HCT116 (cell line): ENCODE results near the gene STT3B. TPM values are rescaled to one million over a fixed set of nuclear protein-coding genes. Genes with fewer than 3 reads are reported as not detected.

Source experiments
- ATAC-seq: fragments of 200-7000 bp; cut with Tn5 transposase; 2 replicates; pipeline ENCODE4 v1.9.1; 2020; ENCODE audit warnings: mild to moderate bottlenecking, moderate library complexity
- BruUV-seq: library from RNA; stranded (reverse); fragments of 400-500 nt; replicated peaks from 2 replicates; lab custom pipeline; 2021; lab: Mats Ljungman, UMichigan
- CTCF ChIA-PET: fragments of 300-600 bp; sonication (Branson Sonifier 250); formaldehyde crosslinking; loops from one replicate; lab custom pipeline; 2021; ENCODE audit warnings: antibody characterized with exemption; lab: Charles Lee
- POLR2A ChIA-PET: fragments of 300-600, 350-600 bp; sonication (Branson Sonifier 250); formaldehyde crosslinking; loops from one replicate; lab custom pipeline; 2021; ENCODE audit warnings: antibody characterized with exemption; lab: Charles Lee
- RAD21 ChIA-PET, 2 experiments: fragments of 300-600 bp; sonication (Branson Sonifier 250); formaldehyde crosslinking; loops; one replicate each; lab custom pipeline; 2023; ENCODE audit warnings: low total read pairs in 2 of 2; ENCODE audit not compliant: uncharacterized antibody in 2 of 2, unreplicated experiment in 2 of 2, low non-redundant PET in 1 of 2; lab: Charles Lee
- DNase-seq: peaks from one replicate; pipeline ENCODE4 v3.0.0-alpha.2; 2010; ENCODE audit warnings: low read depth, low spot score
- H2AFZ ChIP-seq: fragments of 200-600 bp; shearing (Covaris generic), sonication (generic); 2 replicates; pipeline ENCODE4 v1.6.1; 2017; ENCODE audit warnings: low read depth, mixed run types, mixed read lengths, antibody characterized with exemption, low read length; ENCODE audit not compliant: poor library complexity, severe bottlenecking
- H3K27ac ChIP-seq: 2 replicates; pipeline ENCODE4 v1.5.1; 2012; ENCODE audit warnings: low read depth, low read length
- H3K27me3 ChIP-seq: fragments of 200-600 bp; sonication (generic); 2 replicates; pipeline ENCODE4 v1.6.1; 2016; ENCODE audit warnings: mixed run types, low read length, mixed read lengths; ENCODE audit not compliant: insufficient read depth
- H3K36me3 ChIP-seq, 2 experiments: fragments of 200-500 bp in 1 of 2; fragments of 200-600 bp in 1 of 2; sonication (Bioruptor generic) in 1 of 2; sonication (generic) in 1 of 2; 2 replicates each; pipeline versions ENCODE4 v1.5.1 to v1.6.1; 2014 to 2016; ENCODE audit warnings: low read length in 2 of 2, inconsistent platforms in 1 of 2, mixed read lengths in 1 of 2, mixed run types in 1 of 2; ENCODE audit not compliant: insufficient read depth in 2 of 2, control insufficient read depth in 1 of 2
- H3K4me1 ChIP-seq, 2 experiments: fragments of 200-600 bp in 1 of 2; sonication (generic) in 1 of 2; 2 replicates each; pipeline versions ENCODE4 v1.5.1 to v1.6.1; 2012 to 2017; ENCODE audit warnings: low read length in 2 of 2, inconsistent platforms in 1 of 2, mild to moderate bottlenecking in 1 of 2, mixed read lengths in 1 of 2, mixed run types in 1 of 2, moderate library complexity in 1 of 2; ENCODE audit not compliant: insufficient read depth in 2 of 2, control insufficient read depth in 1 of 2
- H3K4me2 ChIP-seq: fragments of 200-600 bp; sonication (generic); 2 replicates; pipeline ENCODE4 v1.6.1; 2017; ENCODE audit warnings: mixed run types, low read length, mixed read lengths
- H3K4me3 ChIP-seq, 2 experiments: fragments of 200-600 bp in 1 of 2; sonication (generic) in 1 of 2; replicated peaks in 1 of 2; 2 replicates each; pipeline ENCODE4 v1.5.1; 2011 to 2016; ENCODE audit warnings: low read length in 2 of 2, control low read depth in 1 of 2, low read depth in 1 of 2, mild to moderate bottlenecking in 1 of 2, mixed read lengths in 1 of 2, mixed run types in 1 of 2
- H3K79me2 ChIP-seq: fragments of 200-600 bp; sonication (generic); 2 replicates; pipeline ENCODE4 v1.6.1; 2017; ENCODE audit warnings: mild to moderate bottlenecking, mixed run types, low read length, moderate library complexity, mixed read lengths; ENCODE audit not compliant: insufficient read depth
- H3K9ac ChIP-seq: fragments of 200-600 bp; sonication (generic); 2 replicates; pipeline ENCODE4 v1.6.1; 2016; ENCODE audit warnings: low read length, mixed read lengths
- H3K9me2 ChIP-seq: fragments of 200-600 bp; sonication (generic), shearing (Covaris generic); 2 replicates; pipeline ENCODE4 v1.6.1; 2017; ENCODE audit warnings: mixed run types, mild to moderate bottlenecking, moderate library complexity; ENCODE audit not compliant: insufficient read depth
- H3K9me3 ChIP-seq, 2 experiments: fragments of 200-500 bp in 1 of 2; fragments of 200-600 bp in 1 of 2; sonication (Bioruptor generic) in 1 of 2; sonication (generic) in 1 of 2; 2 replicates each; pipeline ENCODE4 v1.6.1; 2014 to 2017; ENCODE audit warnings: low read length in 2 of 2, mixed read lengths in 2 of 2, inconsistent platforms in 1 of 2, low read depth in 1 of 2, mild to moderate bottlenecking in 1 of 2, mixed run types in 1 of 2, moderate library complexity in 1 of 2; ENCODE audit not compliant: control insufficient read depth in 1 of 2, insufficient read depth in 1 of 2
- H4K20me1 ChIP-seq: fragments of 200-600 bp; sonication (generic), shearing (Covaris generic); 2 replicates; pipeline ENCODE4 v1.6.1; 2017; ENCODE audit warnings: mixed run types, mild to moderate bottlenecking, moderate library complexity; ENCODE audit not compliant: insufficient read depth
- ELF1 ChIP-seq: IDR thresholded peaks from 2 replicates; pipeline ENCODE4 v1.6.1; 2012; ENCODE audit warnings: low read depth, borderline replicate concordance
- POLR2A ChIP-seq: IDR thresholded peaks from 2 replicates; pipeline ENCODE4 v1.7.0; 2011; ENCODE audit warnings: borderline replicate concordance; ENCODE audit not compliant: insufficient read depth, insufficient read length; ENCODE audit errors: extremely low read depth
- TCF7L2 ChIP-seq: IDR thresholded peaks from 2 replicates; pipeline ENCODE4 v1.7.0; 2011; ENCODE audit warnings: borderline replicate concordance, inconsistent platforms; ENCODE audit not compliant: insufficient read depth, insufficient read length; ENCODE audit errors: extremely low read depth
- ZNF274 ChIP-seq: fragments of 200-500 bp; sonication (Bioruptor generic); IDR thresholded peaks from 2 replicates; pipeline ENCODE4 v1.6.1; 2014; ENCODE audit warnings: mild to moderate bottlenecking, low read depth, low read length, inconsistent platforms
- intact Hi-C: fragments of 100-400 bp; cut with micrococcal nuclease; formaldehyde crosslinking; loops from 2 replicates; pipeline ENCODE4 v1.10.0; 2022
- total RNA-seq: library from RNA; stranded (reverse); gene quantifications from one replicate; pipeline ENCODE4 v1.2.1, GENCODE V29; 2021; ENCODE audit not compliant: unreplicated experiment
- TF ChIP-seq, protein P1 (sequence below): IDR thresholded peaks from 2 replicates; pipeline ENCODE4 v1.6.1; 2012; ENCODE audit warnings: low read depth

Gene STT3B
- total RNA-seq, 1 experiment from 2014 or later = 131 TPM

- H3K27ac ChIP-seq = no peak overlapping the region
- ATAC-seq (no peak), DNase-seq (no peak)
- intact Hi-C loops = no loop called here
- H2AFZ ChIP-seq = no peak overlapping the region
- no peaks in the 10 kb centered on the region for H3K9me2 ChIP-seq
- no peaks in the 10 kb centered on the region for H3K79me2 ChIP-seq
- BruUV-seq = no TSS peak
- no peak overlapping the region for H3K4me2 ChIP-seq
- H3K9me3 ChIP-seq = no peaks in the 10 kb centered on the region
- TF ChIP-seq, protein P1, sequence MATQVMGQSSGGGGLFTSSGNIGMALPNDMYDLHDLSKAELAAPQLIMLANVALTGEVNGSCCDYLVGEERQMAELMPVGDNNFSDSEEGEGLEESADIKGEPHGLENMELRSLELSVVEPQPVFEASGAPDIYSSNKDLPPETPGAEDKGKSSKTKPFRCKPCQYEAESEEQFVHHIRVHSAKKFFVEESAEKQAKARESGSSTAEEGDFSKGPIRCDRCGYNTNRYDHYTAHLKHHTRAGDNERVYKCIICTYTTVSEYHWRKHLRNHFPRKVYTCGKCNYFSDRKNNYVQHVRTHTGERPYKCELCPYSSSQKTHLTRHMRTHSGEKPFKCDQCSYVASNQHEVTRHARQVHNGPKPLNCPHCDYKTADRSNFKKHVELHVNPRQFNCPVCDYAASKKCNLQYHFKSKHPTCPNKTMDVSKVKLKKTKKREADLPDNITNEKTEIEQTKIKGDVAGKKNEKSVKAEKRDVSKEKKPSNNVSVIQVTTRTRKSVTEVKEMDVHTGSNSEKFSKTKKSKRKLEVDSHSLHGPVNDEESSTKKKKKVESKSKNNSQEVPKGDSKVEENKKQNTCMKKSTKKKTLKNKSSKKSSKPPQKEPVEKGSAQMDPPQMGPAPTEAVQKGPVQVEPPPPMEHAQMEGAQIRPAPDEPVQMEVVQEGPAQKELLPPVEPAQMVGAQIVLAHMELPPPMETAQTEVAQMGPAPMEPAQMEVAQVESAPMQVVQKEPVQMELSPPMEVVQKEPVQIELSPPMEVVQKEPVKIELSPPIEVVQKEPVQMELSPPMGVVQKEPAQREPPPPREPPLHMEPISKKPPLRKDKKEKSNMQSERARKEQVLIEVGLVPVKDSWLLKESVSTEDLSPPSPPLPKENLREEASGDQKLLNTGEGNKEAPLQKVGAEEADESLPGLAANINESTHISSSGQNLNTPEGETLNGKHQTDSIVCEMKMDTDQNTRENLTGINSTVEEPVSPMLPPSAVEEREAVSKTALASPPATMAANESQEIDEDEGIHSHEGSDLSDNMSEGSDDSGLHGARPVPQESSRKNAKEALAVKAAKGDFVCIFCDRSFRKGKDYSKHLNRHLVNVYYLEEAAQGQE = no peak
- no peak for TF ChIP-seq ZNF274
- TF ChIP-seq, all 23 proteins: peak for 0
- Histone ChIP-seq H3K27me3 (no peaks in the 10 kb centered on the region), H3K4me1 (no peaks in the 10 kb centered on the region), H4K20me1 (no peaks in the 10 kb centered on the region), H3K36me3 (no peaks in the 10 kb centered on the region), H3K9ac (no peak overlapping the region), H3K4me3 (no peak overlapping the region)
- ChIA-PET RAD21 (no interaction called here), CTCF (no interaction called here), POLR2A (no interaction called here)
These were observed 139.3 kb downstream of the STT3B start for GRCh38 chr3:31671976-31672375.

- ChIA-PET CTCF (no interaction called here), POLR2A (no interaction called here), RAD21 (no interaction called here)
- no peak for DNase-seq
- Histone ChIP-seq H3K27ac (no peak overlapping the region), H3K9me2 (no peaks in the 10 kb centered on the region), H3K9me3 (no peaks in the 10 kb centered on the region), H3K4me3 (no peak overlapping the region), H3K27me3 (no peaks in the 10 kb centered on the region), H4K20me1 (no peaks in the 10 kb centered on the region), H3K4me1 (no peaks in the 10 kb centered on the region), H2AFZ (no peak overlapping the region), H3K79me2 (no peaks in the 10 kb centered on the region), H3K4me2 (no peak overlapping the region), H3K36me3 (no peaks in the 10 kb centered on the region), H3K9ac (no peak overlapping the region)
- intact Hi-C loops = no loop called here
- ATAC-seq = no peak
- BruUV-seq = no TSS peak
- no peak for TF ChIP-seq POLR2A
- TF ChIP-seq TCF7L2 = no peak
- TF ChIP-seq ELF1 = no peak
These were observed 141.2 kb downstream of the STT3B start for GRCh38 chr3:31673950-31674349.
